Pancreas (tissue), 10 donors: ENCODE results near the gene DLGAP1. TPM values are rescaled to one million over a fixed set of nuclear protein-coding genes. Genes with fewer than 3 reads are reported as not detected.

Experiments used
- ATAC-seq, 4 donors: fragments of 200-7000 bp; cut with Tn5 transposase; one replicate each; pipeline versions ENCODE4 v1.8.0 to v1.9.1; 2020; ENCODE audit warnings: mild to moderate bottlenecking in 4 of 4, moderate library complexity in 4 of 4
- DNase-seq, 6 donors: peaks; one replicate each; pipeline ENCODE4 v3.0.0-alpha.2; 2020
- FAIRE-seq: peaks from 2 replicates; lab custom pipeline; 2012; peaks lifted over from hg19 to GRCh38; lab: Jason Lieb, UNC
- H3K27ac ChIP-seq, 4 donors: fragments of 200-600 bp; sonication (generic); 1 replicate in 3 of 4; 2 replicates in 1 of 4; pipeline versions ENCODE4 v1.5.0 to v1.8.0; 2020
- H3K27me3 ChIP-seq, 4 donors: fragments of 200-600 bp; one replicate each; pipeline ENCODE4 v1.8.0; 2021
- H3K36me3 ChIP-seq, 3 donors: fragments of 200-600 bp; sonication (generic) in 1 of 3; one replicate each; pipeline versions ENCODE4 v1.5.0 to v1.8.0; 2020 to 2021
- H3K4me1 ChIP-seq, 3 donors: fragments of 200-600 bp; one replicate each; pipeline ENCODE4 v1.8.0; 2021
- H3K4me3 ChIP-seq, 4 donors: fragments of 200-600 bp; sonication (generic) in 2 of 4; one replicate each; pipeline versions ENCODE4 v1.5.0 to v1.8.0; 2020 to 2021
- H3K9me3 ChIP-seq, 4 donors: fragments of 200-600 bp; one replicate each; pipeline ENCODE4 v1.8.0; 2021
- WGBS, 2 donors: extraction: QIAGEN DNeasy Blood & Tissue Kit; methylation state at CpG; one replicate each; pipeline ENCODE4 v1.1.7; 2013; 5-methylcytosine and 5-hydroxymethylcytosine counted together
- intact Hi-C, 3 donors: fragments of 100-400 bp; cut with DNase I; formaldehyde crosslinking; loops; one replicate each; pipeline versions ENCODE4 v1.11.1 to v1.14.2; 2022
- microRNA-seq, 2 donors: library from miRNA; unstranded; fragments of <30 nt; microRNA quantifications; one replicate each; pipeline versions ENCODE4 to v1.1.0, GENCODE V29; 2019 to 2020
- polyA plus RNA-seq, 2 donors: library from polyadenylated mRNA; stranded (reverse); fragments of 200-250 nt; gene quantifications; one replicate each; pipeline ENCODE4 v1.2.3, GENCODE V29; 2013
- total RNA-seq, 6 donors: library from RNA; stranded (reverse); fragmentation: NEBNext Ultra II Directional in 4 of 6; extraction: Animal tissue kit (Norgen Biotek cat#: 25700) in 4 of 6; gene quantifications; one replicate each; pipeline versions ENCODE4 v1.2.1 to v1.2.4, GENCODE V29; 2021 to 2023
- TF ChIP-seq, protein P1 (sequence below), 4 donors: fragments of 200-600 bp; sonication (generic) in 3 of 4; IDR thresholded peaks; one replicate each; pipeline versions ENCODE4 v1.5.0 to v1.8.0; 2021; ENCODE audit warnings: antibody characterized with exemption in 4 of 4
- donor health status: healthy with polysubstance abuse.
- donor health status: DM: no; HTN: no; CAD: no; lungs with moderate emphysema.
- donor health status: DM: no; HTN: no; CAD: no.
- donor health status: control.
- donor health status: control.
- donor health status: Bipolar disorder and iron deficiency.
- donor health status: DM: yes; HTN: yes; CAD: no.
- donor health status: DM: no; HTN: no; CAD: no.
- donor health status: DM: no; HTN: no; CAD: no.
- donor health status: DM: yes; HTN: yes; CAD: no.

Gene DLGAP1
- total and polyA plus RNA-seq, 8 donors, result 0.12 to 0.62 (median 0.30) TPM; not detected in 2

DNA sequence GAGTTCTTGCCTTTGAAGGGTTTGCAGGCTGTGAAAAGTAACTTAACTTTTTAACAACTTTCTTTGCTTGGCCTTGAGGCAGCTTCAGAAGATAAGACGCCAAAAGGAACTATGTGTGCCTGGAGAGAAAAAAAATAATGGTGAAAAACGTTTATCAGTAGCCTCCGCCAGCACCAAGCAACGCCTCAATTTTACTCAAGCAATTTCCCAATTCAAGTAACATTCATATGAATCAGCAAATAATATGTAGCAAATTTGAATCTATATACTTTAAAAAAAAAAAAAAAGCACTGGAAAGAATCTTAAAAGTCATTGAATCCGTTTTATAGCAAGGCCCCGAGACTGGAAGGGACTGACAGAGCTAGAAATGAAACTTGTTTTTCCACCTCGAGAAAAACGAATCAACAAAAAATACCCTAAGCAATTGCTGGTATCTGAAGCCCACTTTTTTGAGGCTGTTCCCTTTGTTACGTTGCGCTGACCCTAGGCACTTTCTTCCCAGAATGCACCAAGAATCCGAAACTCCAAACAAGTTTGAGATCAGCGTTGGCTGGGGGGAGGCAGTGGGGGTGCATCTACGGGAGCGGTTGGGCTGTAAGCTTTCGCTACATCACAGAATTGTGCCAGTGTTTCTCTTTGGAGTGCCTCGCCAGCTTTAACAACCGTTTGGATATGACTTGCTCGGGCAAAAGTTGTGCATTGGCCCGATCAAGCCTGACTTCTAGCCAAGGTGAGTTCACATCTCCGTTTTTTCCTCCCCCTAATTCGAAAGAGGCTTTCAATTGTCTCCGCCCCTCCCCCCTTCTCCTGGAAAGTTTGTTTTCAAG, 1007.8 kb downstream of the DLGAP1 start:
- FAIRE-seq (no peak), DNase-seq (peak in 2 of 6 donors; percentile 33 to 65), ATAC-seq (peak in 1 of 4 donors; percentile 1)
- Histone ChIP-seq H3K9me3 (no peaks in the 10 kb centered on the region), H3K27me3 (no peaks in the 10 kb centered on the region), H3K27ac (peak overlapping the region; percentile 92 to 100 (median 98)), H3K36me3 (no peaks in the 10 kb centered on the region), H3K4me1 (peaks cover 7 to 13% (median 9%) of the 10 kb centered on the region in 3 donors), H3K4me3 (peak overlapping the region; percentile 78 to 90 (median 80))
- TF ChIP-seq, protein P1, sequence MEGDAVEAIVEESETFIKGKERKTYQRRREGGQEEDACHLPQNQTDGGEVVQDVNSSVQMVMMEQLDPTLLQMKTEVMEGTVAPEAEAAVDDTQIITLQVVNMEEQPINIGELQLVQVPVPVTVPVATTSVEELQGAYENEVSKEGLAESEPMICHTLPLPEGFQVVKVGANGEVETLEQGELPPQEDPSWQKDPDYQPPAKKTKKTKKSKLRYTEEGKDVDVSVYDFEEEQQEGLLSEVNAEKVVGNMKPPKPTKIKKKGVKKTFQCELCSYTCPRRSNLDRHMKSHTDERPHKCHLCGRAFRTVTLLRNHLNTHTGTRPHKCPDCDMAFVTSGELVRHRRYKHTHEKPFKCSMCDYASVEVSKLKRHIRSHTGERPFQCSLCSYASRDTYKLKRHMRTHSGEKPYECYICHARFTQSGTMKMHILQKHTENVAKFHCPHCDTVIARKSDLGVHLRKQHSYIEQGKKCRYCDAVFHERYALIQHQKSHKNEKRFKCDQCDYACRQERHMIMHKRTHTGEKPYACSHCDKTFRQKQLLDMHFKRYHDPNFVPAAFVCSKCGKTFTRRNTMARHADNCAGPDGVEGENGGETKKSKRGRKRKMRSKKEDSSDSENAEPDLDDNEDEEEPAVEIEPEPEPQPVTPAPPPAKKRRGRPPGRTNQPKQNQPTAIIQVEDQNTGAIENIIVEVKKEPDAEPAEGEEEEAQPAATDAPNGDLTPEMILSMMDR (IDR thresholded peaks at IDR 0.05), result no peak
- 3% methylated on average over 22 of the region's 22 CpGs for WGBS, 2 donors
- intact Hi-C loops, result no loop called here

Small RNA genes lying within 50 kb of the gene (microRNA-seq; reads per million reads assigned to microRNA genes)
- 0 reads per million in 2 donors for gene MIR6718
